Neural cell (in vitro differentiated cells): ENCODE measurements around the gene DNAH5. TPM values are rescaled to one million over a fixed set of nuclear protein-coding genes. Genes with fewer than 3 reads are reported as not detected.

Experiments
- H2AFZ ChIP-seq: fragments of 200-600, 300-800 bp; sonication (generic), shearing (Covaris generic); 2 replicates; pipeline ENCODE4 v1.6.0; 2014; ENCODE audit warnings: low read depth, mild to moderate bottlenecking, antibody characterized with exemption, low read length, moderate library complexity
- H3F3A ChIP-seq: fragments of 200-600 bp; shearing (Covaris generic); 2 replicates; pipeline ENCODE4 v1.6.1; 2016; ENCODE audit warnings: mild to moderate bottlenecking, moderate library complexity, mixed read lengths, antibody characterized with exemption, low read length; ENCODE audit not compliant: insufficient read depth, poor library complexity, severe bottlenecking
- H3K27ac ChIP-seq: fragments of 200-600, 300-800 bp; sonication (generic), shearing (Covaris generic); 2 replicates; pipeline ENCODE4 v1.5.1; 2014; ENCODE audit warnings: mild to moderate bottlenecking, low read length, moderate library complexity
- H3K27me3 ChIP-seq: fragments of 300-800, 200-600 bp; sonication (generic), shearing (Covaris generic); 2 replicates; pipeline ENCODE4 v1.6.0; 2014; ENCODE audit warnings: mild to moderate bottlenecking, low read depth, low read length, moderate library complexity; ENCODE audit not compliant: insufficient read depth
- H3K36me3 ChIP-seq: fragments of 300-800, 200-600 bp; sonication (generic), shearing (Covaris generic); 2 replicates; pipeline ENCODE4 v1.5.1; 2014; ENCODE audit warnings: mild to moderate bottlenecking, antibody characterized with exemption, low read length, moderate library complexity; ENCODE audit not compliant: insufficient read depth
- H3K4me2 ChIP-seq: fragments of 300-800, 200-600 bp; sonication (generic), shearing (Covaris generic); 2 replicates; pipeline ENCODE4 v1.6.0; 2014; ENCODE audit warnings: mild to moderate bottlenecking, low read length
- H3K4me3 ChIP-seq: fragments of 300-800, 200-600 bp; sonication (generic), shearing (Covaris generic); 2 replicates; pipeline ENCODE4 v1.5.1; 2014; ENCODE audit warnings: mild to moderate bottlenecking, low read length, moderate library complexity
- H3K79me2 ChIP-seq: fragments of 200-600 bp; shearing (Covaris generic); replicated peaks from 2 replicates; pipeline ENCODE4 v1.6.0; 2014; ENCODE audit warnings: mild to moderate bottlenecking, low read length, moderate library complexity; ENCODE audit not compliant: insufficient read depth
- H3K9ac ChIP-seq: fragments of 300-800, 200-600 bp; sonication (generic), shearing (Covaris generic); 2 replicates; pipeline ENCODE4 v1.6.1; 2016; ENCODE audit warnings: mild to moderate bottlenecking, low read length, mixed read lengths
- H3K9me2 ChIP-seq: fragments of 200-600 bp; shearing (Covaris generic); 2 replicates; pipeline ENCODE4 v1.6.1; 2016; ENCODE audit warnings: mild to moderate bottlenecking, low read length, mixed read lengths; ENCODE audit not compliant: insufficient read depth
- H3K9me3 ChIP-seq: fragments of 200-600, 300-800 bp; sonication (generic), shearing (Covaris generic); 2 replicates; pipeline ENCODE4 v1.6.1; 2016; ENCODE audit warnings: mild to moderate bottlenecking, mixed run types, low read length, moderate library complexity, mixed read lengths
- H4K20me1 ChIP-seq: fragments of 200-600 bp; shearing (Covaris generic); 2 replicates; pipeline ENCODE4 v1.6.1; 2016; ENCODE audit warnings: mild to moderate bottlenecking, mixed run types; ENCODE audit not compliant: insufficient read depth
- EP300 ChIP-seq: fragments of 450-650 bp; conservative IDR thresholded peaks from 2 replicates; pipeline ENCODE4 v1.6.1; 2014; ENCODE audit warnings: antibody characterized with exemption, mild to moderate bottlenecking, moderate library complexity; ENCODE audit not compliant: poor library complexity, severe bottlenecking
- EZH2 ChIP-seq: fragments of 200-600, 300-800 bp; shearing (Covaris generic), sonication (generic); IDR thresholded peaks from 2 replicates; pipeline ENCODE4 v1.6.1; 2014; ENCODE audit warnings: antibody characterized with exemption, low read length, borderline replicate concordance, mild to moderate bottlenecking; ENCODE audit not compliant: insufficient read depth, poor library complexity, severe bottlenecking
- MXI1 ChIP-seq: fragments of 450-650 bp; conservative IDR thresholded peaks from 2 replicates; pipeline ENCODE4 v1.6.1; 2014; ENCODE audit warnings: antibody characterized with exemption, mild to moderate bottlenecking; ENCODE audit not compliant: poor library complexity, severe bottlenecking
- POLR2AphosphoS5 ChIP-seq: IDR thresholded peaks from 2 replicates; pipeline ENCODE4 v1.6.1; 2012
- RAD21 ChIP-seq: fragments of 450-650 bp; conservative IDR thresholded peaks from 2 replicates; pipeline ENCODE4 v1.6.1; 2014; ENCODE audit warnings: antibody characterized with exemption, mild to moderate bottlenecking, moderate library complexity
- SMC3 ChIP-seq: fragments of 450-650 bp; conservative IDR thresholded peaks from 2 replicates; pipeline ENCODE4 v1.6.1; 2014; ENCODE audit warnings: antibody characterized with exemption, mild to moderate bottlenecking, moderate library complexity; ENCODE audit not compliant: poor library complexity
- TAF1 ChIP-seq: IDR thresholded peaks from 2 replicates; pipeline ENCODE4 v1.6.1; 2012; ENCODE audit warnings: low read depth
- polyA plus RNA-seq: library from polyadenylated mRNA; depleted of rRNA; stranded (reverse); fragments of >200 nt; gene quantifications from 2 replicates; pipeline ENCODE4 v1.2.3, GENCODE V29; 2014
- TF ChIP-seq, protein P1 (sequence below): IDR thresholded peaks from 2 replicates; pipeline ENCODE4 v1.6.1; 2012; ENCODE audit warnings: borderline replicate concordance
- TF ChIP-seq, protein P2 (sequence below): fragments of 450-650 bp; IDR thresholded peaks from 2 replicates; pipeline ENCODE4 v1.5.1; 2014; ENCODE audit warnings: antibody characterized with exemption, mild to moderate bottlenecking, moderate library complexity; ENCODE audit not compliant: poor library complexity, severe bottlenecking

DNAH5 gene
- polyA plus RNA-seq, 1 donor from 2014 or later, result 12.8 TPM

DNA sequence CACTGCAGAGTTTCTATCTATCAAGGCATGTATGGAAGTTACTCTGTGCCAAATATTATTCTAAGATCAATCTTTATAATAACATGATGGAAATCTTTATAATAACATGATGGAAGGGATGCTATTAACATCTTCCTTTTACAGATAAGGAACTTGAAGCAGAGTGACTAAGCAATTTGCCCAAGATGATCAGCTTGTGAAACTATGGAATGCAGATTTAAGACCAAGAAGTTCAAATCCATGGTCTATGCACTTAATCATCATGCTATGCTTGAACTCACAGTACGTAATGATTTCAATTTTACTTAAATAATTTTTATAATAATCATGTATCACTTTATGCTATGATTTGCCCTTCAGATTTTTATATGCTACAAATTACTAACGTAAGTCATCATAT lies 123.1 kb downstream of the DNAH5 start (continued):
- TF ChIP-seq RAD21 (no peak), SMC3 (no peak)

DNA sequence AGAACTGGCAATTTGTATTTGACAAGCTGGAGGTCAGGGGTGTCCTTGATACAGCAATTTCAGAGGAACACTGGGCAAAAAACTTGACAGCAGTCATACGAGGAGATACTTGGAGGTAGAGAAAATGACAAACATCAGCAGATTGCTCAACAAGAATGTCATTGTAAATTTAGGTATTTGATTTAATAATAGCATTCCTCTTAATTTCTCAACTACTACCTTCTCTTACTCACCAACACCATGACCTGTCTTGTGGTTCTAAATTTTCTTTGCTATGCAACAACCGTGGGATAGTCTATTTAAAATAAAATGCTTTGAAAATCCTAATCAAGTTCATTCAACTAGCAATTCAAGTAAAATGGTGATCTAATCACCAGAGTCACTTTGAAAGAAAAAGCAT lies 128.4 kb downstream of the DNAH5 start:
- Histone ChIP-seq H3K9ac (no peak overlapping the region), H4K20me1 (no peaks in the 10 kb centered on the region), H3K9me3 (no peaks in the 10 kb centered on the region), H3K9me2 (no peaks in the 10 kb centered on the region), H3K4me3 (no peak overlapping the region), H3K4me2 (no peak overlapping the region), H3F3A (no peaks in the 10 kb centered on the region), H2AFZ (no peak overlapping the region), H3K27ac (no peak overlapping the region), H3K27me3 (no peaks in the 10 kb centered on the region), H3K79me2 (no peaks in the 10 kb centered on the region), H3K36me3 (no peaks in the 10 kb centered on the region)
- TF ChIP-seq, protein P1, sequence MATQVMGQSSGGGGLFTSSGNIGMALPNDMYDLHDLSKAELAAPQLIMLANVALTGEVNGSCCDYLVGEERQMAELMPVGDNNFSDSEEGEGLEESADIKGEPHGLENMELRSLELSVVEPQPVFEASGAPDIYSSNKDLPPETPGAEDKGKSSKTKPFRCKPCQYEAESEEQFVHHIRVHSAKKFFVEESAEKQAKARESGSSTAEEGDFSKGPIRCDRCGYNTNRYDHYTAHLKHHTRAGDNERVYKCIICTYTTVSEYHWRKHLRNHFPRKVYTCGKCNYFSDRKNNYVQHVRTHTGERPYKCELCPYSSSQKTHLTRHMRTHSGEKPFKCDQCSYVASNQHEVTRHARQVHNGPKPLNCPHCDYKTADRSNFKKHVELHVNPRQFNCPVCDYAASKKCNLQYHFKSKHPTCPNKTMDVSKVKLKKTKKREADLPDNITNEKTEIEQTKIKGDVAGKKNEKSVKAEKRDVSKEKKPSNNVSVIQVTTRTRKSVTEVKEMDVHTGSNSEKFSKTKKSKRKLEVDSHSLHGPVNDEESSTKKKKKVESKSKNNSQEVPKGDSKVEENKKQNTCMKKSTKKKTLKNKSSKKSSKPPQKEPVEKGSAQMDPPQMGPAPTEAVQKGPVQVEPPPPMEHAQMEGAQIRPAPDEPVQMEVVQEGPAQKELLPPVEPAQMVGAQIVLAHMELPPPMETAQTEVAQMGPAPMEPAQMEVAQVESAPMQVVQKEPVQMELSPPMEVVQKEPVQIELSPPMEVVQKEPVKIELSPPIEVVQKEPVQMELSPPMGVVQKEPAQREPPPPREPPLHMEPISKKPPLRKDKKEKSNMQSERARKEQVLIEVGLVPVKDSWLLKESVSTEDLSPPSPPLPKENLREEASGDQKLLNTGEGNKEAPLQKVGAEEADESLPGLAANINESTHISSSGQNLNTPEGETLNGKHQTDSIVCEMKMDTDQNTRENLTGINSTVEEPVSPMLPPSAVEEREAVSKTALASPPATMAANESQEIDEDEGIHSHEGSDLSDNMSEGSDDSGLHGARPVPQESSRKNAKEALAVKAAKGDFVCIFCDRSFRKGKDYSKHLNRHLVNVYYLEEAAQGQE, result no peak
- TF ChIP-seq RAD21 (no peak), SMC3 (no peak), EZH2 (no peak), EP300 (no peak), POLR2AphosphoS5 (no peak), TAF1 (no peak)

DNA sequence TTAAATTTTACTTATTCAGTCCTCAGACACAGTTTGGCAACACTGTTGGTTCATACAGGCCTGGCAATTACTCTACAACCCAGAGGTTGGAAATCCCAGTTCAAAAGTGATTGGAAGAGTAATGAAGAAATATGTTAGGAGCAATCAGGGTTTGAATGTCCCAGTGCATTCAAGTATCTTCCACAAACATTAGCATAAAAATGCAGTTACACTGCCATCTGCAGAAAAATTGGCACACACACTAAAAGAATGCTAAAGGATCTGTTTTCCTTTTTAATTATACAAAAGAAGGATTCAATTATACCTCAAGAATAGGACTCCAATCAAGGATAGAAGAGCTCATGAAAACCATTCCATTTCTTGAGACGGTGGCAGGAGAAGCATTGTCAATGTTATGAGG lies 130.2 kb downstream of the DNAH5 start:
- H3F3A ChIP-seq, result no peaks in the 10 kb centered on the region
- no peaks in the 10 kb centered on the region for H3K79me2 ChIP-seq
- no peaks in the 10 kb centered on the region for H3K9me2 ChIP-seq
- no peak overlapping the region for H3K4me2 ChIP-seq
- no peak overlapping the region for H3K27ac ChIP-seq
- no peaks in the 10 kb centered on the region for H3K9me3 ChIP-seq
- no peak overlapping the region for H3K4me3 ChIP-seq
- TF ChIP-seq MXI1 (no peak), RAD21 (peak; percentile 36), EP300 (no peak), POLR2AphosphoS5 (no peak), TAF1 (no peak), EZH2 (no peak), SMC3 (peak; percentile 18)
- TF ChIP-seq, protein P2, sequence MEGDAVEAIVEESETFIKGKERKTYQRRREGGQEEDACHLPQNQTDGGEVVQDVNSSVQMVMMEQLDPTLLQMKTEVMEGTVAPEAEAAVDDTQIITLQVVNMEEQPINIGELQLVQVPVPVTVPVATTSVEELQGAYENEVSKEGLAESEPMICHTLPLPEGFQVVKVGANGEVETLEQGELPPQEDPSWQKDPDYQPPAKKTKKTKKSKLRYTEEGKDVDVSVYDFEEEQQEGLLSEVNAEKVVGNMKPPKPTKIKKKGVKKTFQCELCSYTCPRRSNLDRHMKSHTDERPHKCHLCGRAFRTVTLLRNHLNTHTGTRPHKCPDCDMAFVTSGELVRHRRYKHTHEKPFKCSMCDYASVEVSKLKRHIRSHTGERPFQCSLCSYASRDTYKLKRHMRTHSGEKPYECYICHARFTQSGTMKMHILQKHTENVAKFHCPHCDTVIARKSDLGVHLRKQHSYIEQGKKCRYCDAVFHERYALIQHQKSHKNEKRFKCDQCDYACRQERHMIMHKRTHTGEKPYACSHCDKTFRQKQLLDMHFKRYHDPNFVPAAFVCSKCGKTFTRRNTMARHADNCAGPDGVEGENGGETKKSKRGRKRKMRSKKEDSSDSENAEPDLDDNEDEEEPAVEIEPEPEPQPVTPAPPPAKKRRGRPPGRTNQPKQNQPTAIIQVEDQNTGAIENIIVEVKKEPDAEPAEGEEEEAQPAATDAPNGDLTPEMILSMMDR, result no peak
- TF ChIP-seq, protein P1, result no peak
- H3K9ac ChIP-seq, result no peak overlapping the region
- H3K36me3 ChIP-seq, result no peaks in the 10 kb centered on the region
- no peaks in the 10 kb centered on the region for H4K20me1 ChIP-seq
- H3K27me3 ChIP-seq, result no peaks in the 10 kb centered on the region
- H2AFZ ChIP-seq, result no peak overlapping the region
